Neural crest cell (in vitro differentiated cells): ENCODE measurements around the gene MS4A13. TPM values are rescaled to one million over a fixed set of nuclear protein-coding genes. Genes with fewer than 3 reads are reported as not detected.

ENCODE experiments used
- DNase-seq: peaks from one replicate; pipeline ENCODE4 v3.0.0; 2021; ENCODE audit warnings: low read depth, mixed read lengths, low spot score
- H3K27ac Mint-ChIP-seq: one replicate; pipeline ENCODE4 v1.8.0; 2021; ENCODE audit warnings: mild to moderate bottlenecking, mixed read lengths; ENCODE audit not compliant: unreplicated experiment
- H3K27me3 Mint-ChIP-seq: 2 replicates; pipeline ENCODE4 v1.8.0; 2021; ENCODE audit warnings: low read depth, mild to moderate bottlenecking, mixed read lengths
- H3K36me3 Mint-ChIP-seq: 2 replicates; pipeline ENCODE4 v1.8.0; 2021; ENCODE audit warnings: low read depth, mild to moderate bottlenecking, mixed read lengths
- H3K4me1 Mint-ChIP-seq: 2 replicates; pipeline ENCODE4 v1.8.0; 2021; ENCODE audit warnings: mixed read lengths
- H3K4me3 Mint-ChIP-seq: one replicate; pipeline ENCODE4 v1.8.0; 2021; ENCODE audit warnings: mild to moderate bottlenecking, mixed read lengths
- H3K9me3 Mint-ChIP-seq: 2 replicates; pipeline ENCODE4 v1.8.0; 2021; ENCODE audit warnings: mixed read lengths
- CTCF ChIP-seq: fragments of 200-600 bp; sonication (generic); conservative IDR thresholded peaks from 2 replicates; pipeline ENCODE4 v1.5.0; 2021; ENCODE audit warnings: antibody characterized with exemption, mild to moderate bottlenecking
- total RNA-seq: library from RNA; stranded (reverse); gene quantifications from 2 replicates; pipeline ENCODE4 v1.2.1, GENCODE V29; 2021

MS4A13 gene
- total RNA-seq, 1 donor from 2014 or later, result not detected

GRCh38 chr11:60485987-60486386 is 29.2 kb upstream of the MS4A13 start:
- Mint-ChIP-seq H3K4me1 (no peaks in the 10 kb centered on the region), H3K36me3 (no peaks in the 10 kb centered on the region), H3K27me3 (no peaks in the 10 kb centered on the region), H3K27ac (no peak overlapping the region), H3K4me3 (no peak overlapping the region), H3K9me3 (no peaks in the 10 kb centered on the region)
- DNase-seq, result peak; percentile 8
- TF ChIP-seq CTCF, result peak; percentile 71

GRCh38 chr11:60492488-60493009 is 22.6 kb upstream of the MS4A13 start, which contains the start of gene MS4A12:
Gene MS4A12 (plus strand): TSS chr11:60492778. CDS start chr11:60497319, 4,541 bp downstream.
- peaks cover 3% of the 10 kb centered on the region for H3K9me3 Mint-ChIP-seq

GRCh38 chr11:60493454-60493853 is 21.7 kb upstream of the MS4A13 start:
- no peak overlapping the region for H3K4me3 Mint-ChIP-seq
- no peaks in the 10 kb centered on the region for H3K27me3 Mint-ChIP-seq
- no peaks in the 10 kb centered on the region for H3K4me1 Mint-ChIP-seq
- H3K9me3 Mint-ChIP-seq, result peaks cover 3% of the 10 kb centered on the region
- no peak for TF ChIP-seq CTCF
- no peak for DNase-seq
- H3K27ac Mint-ChIP-seq, result no peak overlapping the region
- H3K36me3 Mint-ChIP-seq, result no peaks in the 10 kb centered on the region

More at GRCh38 chr11:60492488-60493009, 22.6 kb upstream of the MS4A13 start, which contains the start of gene MS4A12:
- H3K4me1 Mint-ChIP-seq, result no peaks in the 10 kb centered on the region
- H3K4me3 Mint-ChIP-seq, result no peak within 1 kb of the TSS
- TF ChIP-seq CTCF, result no peak
- H3K36me3 Mint-ChIP-seq, result no peaks in the 10 kb centered on the region
- no peak for DNase-seq
- H3K27ac Mint-ChIP-seq, result no peak within 1 kb of the TSS
- no peaks in the 10 kb centered on the region for H3K27me3 Mint-ChIP-seq

GRCh38 chr11:60498399-60498798 is 16.8 kb upstream of the MS4A13 start:
- no peak for TF ChIP-seq CTCF
- Mint-ChIP-seq H3K27me3 (no peaks in the 10 kb centered on the region), H3K9me3 (peaks cover 5% of the 10 kb centered on the region), H3K27ac (no peak overlapping the region), H3K4me3 (no peak overlapping the region), H3K36me3 (no peaks in the 10 kb centered on the region), H3K4me1 (no peaks in the 10 kb centered on the region)
- DNase-seq, result no peak

- no peak for TF ChIP-seq CTCF
- H3K9me3 Mint-ChIP-seq, result peaks cover 5% of the 10 kb centered on the region
- no peaks in the 10 kb centered on the region for H3K4me1 Mint-ChIP-seq
- no peaks in the 10 kb centered on the region for H3K36me3 Mint-ChIP-seq
- DNase-seq, result no peak
- H3K4me3 Mint-ChIP-seq, result no peak overlapping the region
- H3K27ac Mint-ChIP-seq, result no peak overlapping the region
- H3K27me3 Mint-ChIP-seq, result no peaks in the 10 kb centered on the region
These were observed 16.3 kb upstream of the MS4A13 start for GRCh38 chr11:60498853-60499252.
